Astrocyte (in vitro differentiated cells and primary cell): ENCODE results near the gene EYS. TPM values are rescaled to one million over a fixed set of nuclear protein-coding genes. Genes with fewer than 3 reads are reported as not detected.

Source experiments
- DNase-seq: peaks from one replicate; pipeline ENCODE4 v3.0.0-alpha.2; 2010; ENCODE audit warnings: low read depth
- FAIRE-seq: peaks from 2 replicates; lab custom pipeline; 2011; peaks lifted over from hg19 to GRCh38; lab: Jason Lieb, UNC
- H2AFZ ChIP-seq: 2 replicates; pipeline ENCODE4 v1.6.0; 2012; ENCODE audit warnings: low read depth, low read length, inconsistent platforms
- H3K27ac ChIP-seq: 2 replicates; pipeline ENCODE4 v1.5.1; 2011; ENCODE audit warnings: low read depth, low read length, inconsistent platforms
- H3K27me3 ChIP-seq: 2 replicates; pipeline ENCODE4 v1.6.0; 2011; ENCODE audit warnings: low read length, inconsistent platforms; ENCODE audit not compliant: insufficient read depth
- H3K36me3 ChIP-seq: 2 replicates; pipeline ENCODE4 v1.5.1; 2011; ENCODE audit warnings: low read length, inconsistent platforms; ENCODE audit not compliant: insufficient read depth
- H3K4me1 ChIP-seq: 2 replicates; pipeline ENCODE4 v1.5.1; 2011; ENCODE audit warnings: low read length, inconsistent platforms; ENCODE audit not compliant: insufficient read depth
- H3K4me2 ChIP-seq: 2 replicates; pipeline ENCODE4 v1.6.0; 2012; ENCODE audit warnings: low read length, inconsistent platforms
- H3K4me3 ChIP-seq: 2 replicates; pipeline ENCODE4 v1.5.1; 2011; ENCODE audit warnings: low read depth, mild to moderate bottlenecking, low read length, inconsistent platforms; ENCODE audit not compliant: insufficient read depth
- H3K79me2 ChIP-seq: 2 replicates; pipeline ENCODE4 v1.6.0; 2012; ENCODE audit warnings: mild to moderate bottlenecking, low read length, inconsistent platforms; ENCODE audit not compliant: insufficient read depth
- H3K9ac ChIP-seq: 2 replicates; pipeline ENCODE4 v1.6.0; 2012; ENCODE audit warnings: mild to moderate bottlenecking, low read length, inconsistent platforms
- H3K9me3 ChIP-seq: 2 replicates; pipeline ENCODE4 v1.5.1; 2012; ENCODE audit warnings: low read depth, mild to moderate bottlenecking, low read length, inconsistent platforms; ENCODE audit not compliant: insufficient read depth
- H4K20me1 ChIP-seq: 2 replicates; pipeline ENCODE4 v1.6.0; 2012; ENCODE audit warnings: low read length, inconsistent platforms; ENCODE audit not compliant: insufficient read depth
- H3K27ac Mint-ChIP-seq: one replicate; pipeline ENCODE4 v1.8.0; 2021; ENCODE audit warnings: mild to moderate bottlenecking, mixed read lengths; ENCODE audit not compliant: unreplicated experiment
- H3K27me3 Mint-ChIP-seq: one replicate; pipeline ENCODE4 v1.8.0; 2021; ENCODE audit warnings: low read depth, mixed read lengths; ENCODE audit not compliant: unreplicated experiment
- H3K36me3 Mint-ChIP-seq: one replicate; pipeline ENCODE4 v1.8.0; 2021; ENCODE audit warnings: low read depth, mixed read lengths; ENCODE audit not compliant: unreplicated experiment
- H3K4me1 Mint-ChIP-seq: one replicate; pipeline ENCODE4 v1.8.0; 2021; ENCODE audit warnings: low read depth, mixed read lengths; ENCODE audit not compliant: unreplicated experiment
- H3K4me3 Mint-ChIP-seq: one replicate; pipeline ENCODE4 v1.8.0; 2021; ENCODE audit warnings: mild to moderate bottlenecking, moderate library complexity, mixed read lengths; ENCODE audit not compliant: unreplicated experiment
- H3K9me3 Mint-ChIP-seq: one replicate; pipeline ENCODE4 v1.8.0; 2021; ENCODE audit warnings: mild to moderate bottlenecking, mixed read lengths; ENCODE audit not compliant: unreplicated experiment
- EZH2 ChIP-seq: IDR thresholded peaks from 2 replicates; pipeline ENCODE4 v1.6.1; 2012; ENCODE audit warnings: mild to moderate bottlenecking, low read length, inconsistent platforms; ENCODE audit not compliant: insufficient read depth
- total RNA-seq: library from RNA; stranded (reverse); gene quantifications from 2 replicates; pipeline ENCODE4 v1.2.1, GENCODE V29; 2021
- TF ChIP-seq, protein P1 (sequence below): IDR thresholded peaks from 2 replicates; pipeline ENCODE4 v1.5.1; 2011; ENCODE audit warnings: low read depth, mild to moderate bottlenecking, inconsistent platforms, low read length, moderate library complexity; ENCODE audit not compliant: insufficient read depth

EYS gene
- total RNA-seq, 1 donor from 2014 or later: 0.16 TPM

DNA sequence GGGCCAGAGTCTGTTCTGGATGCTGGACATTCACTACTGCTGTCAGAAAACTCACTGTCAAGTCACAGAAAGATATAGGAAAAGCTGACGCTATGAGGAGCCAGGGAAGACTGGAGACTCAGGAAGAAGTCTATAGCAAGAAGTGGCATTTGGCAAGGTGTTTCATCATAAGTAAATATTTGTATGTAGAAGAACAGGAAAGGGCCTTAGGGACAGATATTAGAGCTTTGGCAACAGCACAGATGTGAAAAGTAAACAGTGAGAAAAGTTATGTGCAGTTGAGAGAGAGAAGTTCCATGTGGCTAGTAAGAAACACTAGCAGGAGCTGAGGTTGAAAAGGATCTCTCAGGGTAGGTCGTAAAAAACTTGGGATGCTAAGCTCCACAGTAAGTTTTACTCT, 1202.5 kb downstream of the EYS start:
- FAIRE-seq (no peak), DNase-seq (no peak)
- no peaks in the 10 kb centered on the region for H3K36me3 Mint-ChIP-seq
- H3K27ac ChIP-seq: no peak overlapping the region
- no peaks in the 10 kb centered on the region for H3K9me3 ChIP-seq
- TF ChIP-seq, protein P1, sequence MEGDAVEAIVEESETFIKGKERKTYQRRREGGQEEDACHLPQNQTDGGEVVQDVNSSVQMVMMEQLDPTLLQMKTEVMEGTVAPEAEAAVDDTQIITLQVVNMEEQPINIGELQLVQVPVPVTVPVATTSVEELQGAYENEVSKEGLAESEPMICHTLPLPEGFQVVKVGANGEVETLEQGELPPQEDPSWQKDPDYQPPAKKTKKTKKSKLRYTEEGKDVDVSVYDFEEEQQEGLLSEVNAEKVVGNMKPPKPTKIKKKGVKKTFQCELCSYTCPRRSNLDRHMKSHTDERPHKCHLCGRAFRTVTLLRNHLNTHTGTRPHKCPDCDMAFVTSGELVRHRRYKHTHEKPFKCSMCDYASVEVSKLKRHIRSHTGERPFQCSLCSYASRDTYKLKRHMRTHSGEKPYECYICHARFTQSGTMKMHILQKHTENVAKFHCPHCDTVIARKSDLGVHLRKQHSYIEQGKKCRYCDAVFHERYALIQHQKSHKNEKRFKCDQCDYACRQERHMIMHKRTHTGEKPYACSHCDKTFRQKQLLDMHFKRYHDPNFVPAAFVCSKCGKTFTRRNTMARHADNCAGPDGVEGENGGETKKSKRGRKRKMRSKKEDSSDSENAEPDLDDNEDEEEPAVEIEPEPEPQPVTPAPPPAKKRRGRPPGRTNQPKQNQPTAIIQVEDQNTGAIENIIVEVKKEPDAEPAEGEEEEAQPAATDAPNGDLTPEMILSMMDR: no peak
- no peak for TF ChIP-seq EZH2
- no peaks in the 10 kb centered on the region for H4K20me1 ChIP-seq
- H3K79me2 ChIP-seq: no peaks in the 10 kb centered on the region
- H3K27me3 ChIP-seq: no peaks in the 10 kb centered on the region
- no peaks in the 10 kb centered on the region for H3K27me3 Mint-ChIP-seq
- H3K4me1 Mint-ChIP-seq: peaks cover 7% of the 10 kb centered on the region
- H3K9me3 Mint-ChIP-seq: no peaks in the 10 kb centered on the region
- H3K4me1 ChIP-seq: no peaks in the 10 kb centered on the region
- no peak overlapping the region for H3K9ac ChIP-seq
- H3K4me3 ChIP-seq: no peak overlapping the region
- H3K27ac Mint-ChIP-seq: no peak overlapping the region
- H3K4me3 Mint-ChIP-seq: no peak overlapping the region
- H3K36me3 ChIP-seq: no peaks in the 10 kb centered on the region
- H3K4me2 ChIP-seq: no peak overlapping the region
- no peak overlapping the region for H2AFZ ChIP-seq

DNA sequence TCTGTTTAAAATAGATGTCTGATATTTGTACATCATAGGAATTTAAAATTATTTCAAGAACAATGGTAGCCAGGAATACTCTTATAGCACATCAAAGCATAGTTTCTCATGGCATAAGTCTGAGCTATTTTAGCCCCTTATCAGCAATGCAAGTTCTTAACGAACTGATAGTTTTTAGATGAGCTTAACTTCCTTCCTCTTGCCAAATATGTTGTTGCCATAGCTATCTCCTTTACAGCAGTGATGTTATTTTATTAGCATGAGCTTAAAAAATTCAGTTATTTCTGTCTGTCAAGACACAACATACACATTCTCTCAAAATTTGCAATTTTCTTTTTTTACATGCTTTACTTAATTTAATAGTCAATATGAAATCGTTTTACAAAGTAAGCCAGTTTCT, 1204.2 kb downstream of the EYS start:
- Mint-ChIP-seq H3K27ac (no peak overlapping the region), H3K36me3 (no peaks in the 10 kb centered on the region), H3K27me3 (no peaks in the 10 kb centered on the region), H3K9me3 (no peaks in the 10 kb centered on the region), H3K4me1 (no peaks in the 10 kb centered on the region), H3K4me3 (no peak overlapping the region)
- Histone ChIP-seq H4K20me1 (no peaks in the 10 kb centered on the region), H3K4me3 (no peak overlapping the region), H3K27me3 (no peaks in the 10 kb centered on the region), H3K79me2 (no peaks in the 10 kb centered on the region), H3K4me1 (no peaks in the 10 kb centered on the region), H3K27ac (no peak overlapping the region), H3K9me3 (no peaks in the 10 kb centered on the region), H3K9ac (no peak overlapping the region), H3K4me2 (no peak overlapping the region), H2AFZ (no peak overlapping the region), H3K36me3 (no peaks in the 10 kb centered on the region)
- TF ChIP-seq, protein P1: no peak
- TF ChIP-seq EZH2: no peak
- DNase-seq: no peak
- no peak for FAIRE-seq

DNA sequence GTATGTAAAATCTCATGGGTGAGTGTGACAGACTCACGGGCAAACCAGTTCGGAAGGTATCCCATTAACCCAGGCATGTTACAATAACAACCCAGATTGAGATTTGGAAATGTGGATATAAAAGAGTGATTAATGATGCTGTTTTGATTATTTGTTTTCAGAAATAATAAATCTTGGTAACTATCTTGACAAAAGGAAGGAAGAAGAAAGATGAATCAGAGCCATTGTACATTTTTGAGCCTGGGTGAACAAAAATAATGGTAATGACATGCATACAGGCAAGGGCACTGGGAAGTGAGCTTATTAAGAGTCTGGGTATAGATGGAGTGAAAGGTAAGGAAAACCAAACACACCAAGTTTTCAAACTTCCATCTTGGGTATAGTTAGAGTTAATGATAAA, 1209.4 kb downstream of the EYS start:
- H3K36me3 Mint-ChIP-seq: no peaks in the 10 kb centered on the region

More for the DNA sequence above, 1209.4 kb downstream of the EYS start:
- H3K27me3 ChIP-seq: no peaks in the 10 kb centered on the region
- no peak for TF ChIP-seq EZH2
- TF ChIP-seq, protein P1: no peak
- H3K27ac ChIP-seq: no peak overlapping the region
- no peak overlapping the region for H3K4me3 ChIP-seq
- no peaks in the 10 kb centered on the region for H3K9me3 Mint-ChIP-seq
- H3K79me2 ChIP-seq: no peaks in the 10 kb centered on the region
- no peak overlapping the region for H2AFZ ChIP-seq
- no peaks in the 10 kb centered on the region for H3K27me3 Mint-ChIP-seq
- H3K4me1 Mint-ChIP-seq: no peaks in the 10 kb centered on the region
- no peak for DNase-seq
- H3K4me1 ChIP-seq: no peaks in the 10 kb centered on the region
- H3K9ac ChIP-seq: no peak overlapping the region
- no peak overlapping the region for H3K4me2 ChIP-seq
- no peaks in the 10 kb centered on the region for H4K20me1 ChIP-seq
- H3K9me3 ChIP-seq: no peaks in the 10 kb centered on the region
- no peak overlapping the region for H3K27ac Mint-ChIP-seq
- no peak overlapping the region for H3K4me3 Mint-ChIP-seq
- no peaks in the 10 kb centered on the region for H3K36me3 ChIP-seq
- FAIRE-seq: no peak
